ENCODE data around the gene KIF25. TPM values are rescaled to one million over a fixed set of nuclear protein-coding genes. Genes with fewer than 3 reads are reported as not detected.
A peak's percentile ranks its signal among the peaks of the same experiment; 100 is the strongest.

The KIF25 gene
- total RNA-seq, 1 donor from 2014 or later = 0.43 TPM

DNA sequence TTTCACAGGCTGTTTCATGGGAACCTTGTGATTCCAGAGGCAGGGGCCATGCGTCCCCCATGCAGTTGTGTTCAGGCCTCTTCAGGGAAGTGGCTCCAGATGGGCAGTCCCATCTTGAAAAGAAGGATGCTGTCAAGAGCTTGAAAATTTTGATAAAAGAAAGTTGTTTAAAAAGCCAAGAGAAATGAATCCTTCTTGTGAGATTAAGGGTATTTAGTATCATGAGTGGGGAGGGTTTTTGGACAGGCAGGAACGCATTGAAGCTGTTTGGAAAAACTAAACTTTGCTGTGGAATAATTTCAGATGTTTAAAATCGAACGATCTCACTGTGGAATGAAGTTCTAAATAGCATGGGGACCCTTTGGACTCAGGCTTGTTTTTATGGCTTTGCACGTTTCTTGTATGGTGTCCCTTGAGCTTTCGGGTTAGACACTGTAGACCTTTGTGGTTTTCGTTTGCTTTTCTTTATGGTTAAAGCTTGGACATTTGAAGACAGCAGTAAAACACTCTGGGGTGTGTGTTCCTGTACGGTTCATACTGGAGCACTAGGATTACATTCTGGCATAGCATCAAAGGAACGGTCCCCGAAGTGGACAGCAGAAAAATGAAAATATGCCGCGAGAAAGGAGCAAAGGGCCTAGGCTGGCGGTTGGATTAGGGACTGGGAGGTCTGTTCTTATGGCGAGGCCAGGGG, 18.2 kb downstream of the KIF25 start:
- DNase-seq (ENCODE audit: low spot score) (peak; percentile 6), ATAC-seq (no peak)

DNA sequence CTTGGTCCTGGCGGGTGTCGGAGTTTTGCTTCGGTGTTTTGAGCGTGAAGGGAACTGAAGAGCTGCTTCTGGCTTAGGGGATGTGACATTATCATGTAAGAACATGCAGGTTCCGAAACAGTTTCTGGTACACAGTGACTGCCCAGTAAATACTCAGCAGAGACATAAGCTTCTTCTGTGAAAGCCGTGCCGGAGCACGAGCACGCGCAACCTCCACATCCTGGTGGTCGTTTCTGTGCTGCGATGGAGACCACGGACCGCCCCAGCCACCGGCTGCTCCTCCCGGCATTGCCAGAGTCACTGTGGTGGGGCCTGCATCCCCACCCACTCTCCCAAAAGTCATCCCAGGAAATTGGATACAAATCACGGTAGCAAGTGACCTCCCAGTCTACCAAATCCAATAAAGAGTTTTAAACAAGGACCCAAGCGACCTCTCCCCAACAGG, 18.7 kb downstream of the KIF25 start:
- DNase-seq (ENCODE audit: low spot score) = no peak
- no peak for ATAC-seq

DNA sequence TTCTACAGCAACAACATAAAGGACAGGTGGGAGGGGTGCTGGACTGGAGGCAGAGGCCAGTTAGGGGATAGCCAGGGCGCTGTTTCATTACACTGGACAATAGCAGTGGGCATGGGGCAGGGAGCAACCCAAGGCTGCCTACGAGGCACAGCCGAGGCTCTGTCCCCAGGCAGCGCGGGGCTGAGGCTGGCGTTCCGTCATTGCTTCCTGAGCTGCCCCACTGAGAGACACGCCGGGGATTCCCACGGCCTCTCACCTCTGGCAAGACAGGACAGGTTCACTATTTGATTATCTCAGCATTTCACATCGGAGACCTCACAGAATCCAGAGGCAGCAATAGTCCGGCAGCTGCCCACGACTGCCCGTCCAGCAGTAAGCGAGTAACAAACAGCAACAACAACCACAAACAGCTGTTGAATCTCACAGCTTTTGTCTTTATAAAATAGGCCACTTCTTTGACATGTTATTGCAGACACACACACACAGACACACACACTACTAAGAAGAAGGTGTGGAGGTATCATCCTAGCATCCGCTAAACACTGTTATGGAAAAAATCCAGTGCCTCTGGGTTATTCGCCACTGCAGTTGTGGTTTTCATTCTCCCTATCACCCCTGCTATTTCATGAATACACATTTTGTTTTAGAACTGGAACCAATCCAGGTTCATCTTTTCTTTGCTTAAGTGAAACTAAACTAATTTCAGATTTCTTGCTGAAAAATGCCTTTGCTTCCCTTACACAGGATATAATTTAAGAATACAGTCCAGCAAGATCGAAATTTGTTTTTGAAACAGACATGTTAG, 19.5 kb downstream of the KIF25 start:
- ATAC-seq (no peak), DNase-seq (ENCODE audit: low spot score) (no peak)

DNA sequence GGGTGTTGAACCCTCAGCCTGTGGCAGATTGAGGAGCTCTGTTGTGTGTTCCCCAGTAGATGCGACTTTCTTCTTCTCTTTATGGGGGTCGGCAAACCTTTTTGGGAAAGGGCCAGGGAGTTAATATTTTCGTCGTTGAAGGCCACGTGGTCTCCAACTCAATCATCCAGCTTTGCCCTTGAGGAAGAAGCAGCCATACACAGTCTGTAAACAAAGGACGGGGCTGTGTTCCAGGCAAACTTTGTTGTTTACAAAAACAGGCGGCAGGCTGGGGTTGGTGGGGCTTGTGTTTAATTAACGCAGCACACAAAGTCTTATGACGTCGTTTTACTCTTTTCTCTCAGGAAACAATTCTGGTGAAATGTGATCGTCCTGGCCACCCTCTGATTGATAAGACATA, 20.2 kb downstream of the KIF25 start:
- ATAC-seq (peak; percentile 70), DNase-seq (ENCODE audit: low spot score) (no peak)

DNA sequence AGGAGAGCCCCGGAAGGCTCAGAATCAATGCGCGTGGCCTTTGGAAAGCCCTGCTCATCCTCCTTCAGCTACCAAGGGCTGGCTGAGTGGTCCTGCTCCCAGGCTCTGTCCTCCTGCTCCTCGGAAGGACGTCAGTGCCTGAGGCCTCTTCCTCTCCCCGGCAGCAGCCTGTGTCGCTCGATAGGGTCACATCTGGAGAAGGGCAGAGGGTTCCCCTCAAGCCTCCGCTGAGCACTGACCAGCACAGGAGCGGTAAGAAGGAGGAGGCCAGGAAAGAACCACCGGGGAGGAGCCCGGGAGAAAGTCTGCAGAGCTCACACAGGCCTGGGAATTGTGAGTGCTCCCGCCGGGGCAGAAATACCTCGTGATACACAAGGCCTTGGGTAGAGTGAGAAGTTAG, 21.2 kb downstream of the KIF25 start:
- ATAC-seq = no peak
- DNase-seq (ENCODE audit: low spot score) = no peak

DNA sequence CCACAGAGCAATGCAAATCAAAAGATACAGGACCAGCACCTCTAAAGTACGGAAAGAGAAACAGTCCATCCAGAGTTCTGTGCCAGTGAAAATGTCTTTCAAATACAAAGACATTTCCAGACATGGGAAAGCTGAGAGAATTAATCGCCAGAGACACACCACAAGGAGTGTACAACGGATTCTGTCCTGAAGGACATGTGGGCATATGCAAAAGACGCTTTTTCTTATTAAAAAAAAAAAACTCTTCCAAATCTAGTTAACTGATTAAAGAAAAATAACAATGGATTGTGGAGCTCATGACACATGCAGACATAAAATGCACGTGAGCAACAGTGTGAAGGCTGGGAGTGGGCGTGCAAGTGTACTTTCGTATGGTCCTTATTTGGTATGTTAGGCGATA, 22.8 kb downstream of the KIF25 start:
- no peak for DNase-seq (ENCODE audit: low spot score)
- ATAC-seq = no peak

DNA sequence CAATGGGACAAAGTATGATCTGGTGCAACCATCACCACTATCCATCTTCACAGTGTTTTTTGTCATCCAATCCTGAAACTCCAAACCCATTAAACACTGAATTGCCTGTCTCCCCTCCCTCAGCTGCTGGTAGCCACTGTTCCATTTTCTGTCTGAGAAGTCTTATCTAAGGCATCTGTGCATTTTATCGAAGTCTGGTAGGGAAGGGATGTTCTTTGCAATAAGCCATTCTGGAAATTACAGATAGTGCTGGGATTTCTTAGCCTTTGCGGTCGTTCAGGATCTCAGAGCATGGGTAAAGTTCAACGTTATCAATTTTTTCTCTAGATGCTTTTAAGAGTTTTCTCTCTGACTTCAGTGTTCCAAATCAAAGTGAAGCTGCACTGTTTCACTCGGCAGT, 24.1 kb downstream of the KIF25 start:
- ATAC-seq (no peak), DNase-seq (ENCODE audit: low spot score) (no peak)

DNA sequence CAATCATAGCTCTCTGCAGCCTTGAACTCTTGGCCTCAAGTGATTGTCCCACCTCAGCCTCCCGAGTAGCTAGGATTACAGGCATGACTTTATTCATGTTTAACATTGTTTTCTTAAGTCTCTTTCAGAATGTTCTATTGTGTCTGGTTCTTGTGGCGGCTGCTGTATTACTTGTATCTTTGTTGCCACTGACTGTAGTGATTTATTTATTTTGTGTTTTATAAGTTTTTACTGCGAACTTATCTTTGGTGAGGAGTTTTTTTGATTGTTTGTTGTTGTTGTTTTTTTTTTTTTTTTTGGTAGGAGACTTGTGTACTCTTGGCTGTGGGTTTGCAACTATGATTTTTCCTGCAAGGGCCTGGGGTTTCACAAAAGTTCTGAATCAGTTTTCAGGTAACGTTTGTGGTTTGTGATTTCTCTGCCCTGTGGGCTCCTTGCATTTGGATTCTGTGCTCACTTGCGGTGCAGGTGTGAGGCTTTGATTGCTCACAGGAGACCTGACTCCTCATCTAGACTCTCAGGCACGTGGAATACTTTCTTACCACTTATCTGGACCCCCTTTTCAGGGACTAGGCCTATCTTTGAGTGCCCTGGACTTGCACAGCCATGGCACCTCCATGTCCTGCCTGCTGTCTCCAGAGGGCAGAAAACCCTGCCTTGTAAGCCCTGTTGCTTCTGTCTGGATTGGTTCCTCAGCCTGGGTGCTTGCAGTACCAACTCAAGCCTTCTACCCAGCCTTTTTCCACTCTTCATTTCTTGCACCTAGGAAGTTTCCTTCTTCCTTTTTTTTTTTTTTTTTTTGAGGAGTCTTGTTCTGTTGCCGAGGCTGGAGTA, 25.2 kb downstream of the KIF25 start:
- DNase-seq (ENCODE audit: low spot score) (no peak), ATAC-seq (no peak)

- DNase-seq (ENCODE audit: low spot score) = no peak
- ATAC-seq = no peak
These were observed 27.6 kb downstream of the KIF25 start for GRCh38 chr6:168024951-168025510.

GRCh38 chr6:168025831-168026710, 28.6 kb downstream of the KIF25 start:
- ATAC-seq = no peak
- DNase-seq (ENCODE audit: low spot score) = no peak

- no peak for ATAC-seq
- no peak for DNase-seq (ENCODE audit: low spot score)
These were observed 29.5 kb downstream of the KIF25 start for GRCh38 chr6:168026925-168027324.

DNA sequence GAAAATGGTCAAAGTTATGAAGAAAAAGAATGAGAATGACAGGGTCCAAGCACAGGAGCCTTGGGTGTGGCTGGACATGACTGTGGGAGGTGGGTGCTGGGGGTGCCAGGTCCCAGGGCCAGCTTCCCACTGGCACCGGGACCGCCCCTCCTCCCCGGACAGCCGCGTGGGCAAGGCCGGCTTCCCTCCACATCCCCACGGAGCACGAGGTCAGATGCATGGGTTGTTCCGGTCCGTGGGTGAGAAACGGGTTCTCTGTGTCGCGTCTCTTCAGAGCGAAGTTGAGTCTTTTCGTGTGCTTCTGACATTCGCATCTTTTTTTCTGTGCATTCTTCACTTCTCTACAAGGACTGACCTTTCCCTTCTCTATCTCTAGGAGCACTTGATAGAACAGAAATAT, 30.1 kb downstream of the KIF25 start:
- DNase-seq (ENCODE audit: low spot score) = no peak

DNA sequence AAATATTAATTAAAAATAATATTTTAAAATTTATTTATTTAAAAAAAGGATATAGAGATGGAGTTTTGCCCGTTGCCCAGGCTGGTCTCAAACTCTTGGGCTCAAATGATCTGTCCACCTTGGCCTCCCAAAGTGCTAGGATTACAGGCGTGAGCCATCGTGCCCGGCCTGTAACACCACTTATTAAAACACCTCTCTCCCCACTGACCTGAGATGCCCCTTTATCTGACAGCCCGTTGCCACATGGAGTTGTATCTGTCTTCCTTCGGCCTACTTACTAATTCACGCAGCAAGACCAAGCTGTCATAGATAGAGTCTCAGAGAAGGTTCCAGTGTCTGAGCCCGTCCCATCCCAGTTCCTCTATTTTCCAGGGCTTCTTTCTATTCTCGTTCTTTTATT, 30.7 kb downstream of the KIF25 start:
- no peak for DNase-seq (ENCODE audit: low spot score)
- no peak for ATAC-seq

More for the DNA sequence above, 30.1 kb downstream of the KIF25 start:
- ATAC-seq = no peak

- no peak for DNase-seq (ENCODE audit: low spot score)
- ATAC-seq = no peak
These were observed 32.2 kb downstream of the KIF25 start for GRCh38 chr6:168029459-168030217.

DNA sequence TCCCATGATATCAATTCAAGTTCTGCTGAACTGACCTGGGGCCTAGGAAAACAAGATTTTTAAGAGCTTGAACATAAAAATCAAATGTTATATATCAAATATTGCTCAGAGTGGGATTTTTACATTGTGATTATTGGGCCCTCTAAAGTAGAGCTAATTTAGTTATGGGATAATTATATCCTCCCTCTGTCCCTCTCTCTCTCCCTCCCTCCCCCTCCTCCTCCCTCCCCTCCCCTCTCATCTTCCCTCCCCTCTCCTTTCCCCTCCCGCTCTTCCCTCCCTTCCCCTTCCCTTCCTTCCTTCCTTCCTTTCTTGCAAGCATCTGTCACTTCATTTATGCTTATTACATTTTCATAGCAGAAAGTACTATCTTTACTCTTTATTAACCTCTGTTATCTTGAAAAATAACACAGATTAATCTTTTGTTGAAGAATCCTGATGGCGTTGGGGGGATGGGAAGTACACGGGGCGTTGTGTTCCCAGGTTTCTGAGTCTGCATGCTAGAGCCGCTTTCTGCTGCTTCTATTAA, 32.8 kb downstream of the KIF25 start:
- DNase-seq (ENCODE audit: low spot score) (no peak), ATAC-seq (no peak)

DNA sequence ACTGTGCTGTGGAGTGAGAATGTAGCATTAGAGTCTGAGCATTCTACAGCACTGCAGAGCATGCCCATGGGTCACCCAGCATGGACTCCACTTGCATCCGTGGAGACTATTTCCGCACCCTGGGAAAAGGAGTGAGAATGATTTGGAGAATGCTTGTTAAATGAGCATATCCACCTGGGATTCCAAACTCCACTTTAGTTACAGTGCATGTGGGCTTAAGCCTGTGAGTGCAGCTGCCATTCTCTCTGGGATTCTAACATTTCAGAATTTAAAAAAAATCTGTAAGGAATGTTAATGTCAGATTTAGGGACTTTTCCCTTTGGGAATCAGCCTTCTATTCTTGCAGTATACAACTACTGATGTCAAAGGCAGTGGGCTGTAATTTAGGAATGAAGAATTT, 33.4 kb downstream of the KIF25 start:
- ATAC-seq (no peak), DNase-seq (ENCODE audit: low spot score) (no peak)

DNA sequence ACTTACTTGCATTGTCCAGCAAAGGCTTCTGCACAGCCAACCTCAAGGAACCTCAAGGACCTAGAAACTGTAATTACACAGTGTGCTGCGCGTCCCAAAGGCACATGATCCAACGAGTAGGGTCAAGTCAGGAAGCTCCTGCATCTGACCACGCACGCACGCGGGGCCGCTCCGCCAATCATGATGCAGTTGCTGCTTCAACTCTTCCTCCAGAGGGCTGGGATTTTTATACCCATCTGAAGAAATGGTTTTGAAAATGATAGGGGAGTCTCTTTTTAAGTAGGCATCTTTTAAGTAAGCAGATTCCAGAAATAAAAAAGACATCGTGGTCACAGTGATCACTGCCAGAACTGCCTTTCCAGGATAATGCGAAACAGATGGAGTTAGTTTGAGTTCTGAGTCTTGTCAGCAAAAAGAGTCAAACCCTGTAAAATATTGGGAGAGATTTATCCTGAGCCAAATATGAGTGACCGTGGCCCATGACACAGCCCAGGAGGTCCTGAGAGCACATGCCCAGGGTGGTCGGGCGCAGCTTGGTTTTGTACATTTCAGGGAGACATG, 34.0 kb downstream of the KIF25 start:
- ATAC-seq = no peak
- DNase-seq (ENCODE audit: low spot score) = no peak

GRCh38 chr6:168032005-168032760, 34.7 kb downstream of the KIF25 start:
- ATAC-seq (no peak), DNase-seq (ENCODE audit: low spot score) (no peak)
